DOHH2 (cell line): ENCODE measurements around the gene ADGRL4.

ENCODE experiments used
- H3F3A ChIP-seq: fragments of 200-600 bp; sonication (generic), shearing (Covaris generic); 2 replicates; pipeline ENCODE4 v1.6.0; 2016; ENCODE audit warnings: antibody characterized with exemption, mild to moderate bottlenecking; ENCODE audit not compliant: control insufficient read depth, insufficient read depth
- H3K27ac ChIP-seq: fragments of 200-600 bp; sonication (generic); 2 replicates; pipeline ENCODE4 v1.5.1; 2014; ENCODE audit warnings: low read depth, mild to moderate bottlenecking, low read length, moderate library complexity
- H3K27me3 ChIP-seq: fragments of 200-600 bp; sonication (generic); 2 replicates; pipeline ENCODE4 v1.6.1; 2014; ENCODE audit warnings: mild to moderate bottlenecking, low read length, mixed read lengths; ENCODE audit not compliant: control insufficient read depth
- H3K36me3 ChIP-seq: fragments of 200-600 bp; sonication (generic); 2 replicates; pipeline ENCODE4 v1.6.1; 2014; ENCODE audit warnings: mild to moderate bottlenecking, low read length, moderate library complexity, mixed read lengths; ENCODE audit not compliant: control insufficient read depth
- H3K4me1 ChIP-seq: fragments of 200-600 bp; sonication (generic); 2 replicates; pipeline ENCODE4 v1.6.1; 2014; ENCODE audit warnings: mild to moderate bottlenecking, low read length, mixed read lengths; ENCODE audit not compliant: control insufficient read depth
- H3K4me2 ChIP-seq: fragments of 200-600 bp; sonication (generic); 2 replicates; pipeline ENCODE4 v1.6.0; 2014; ENCODE audit warnings: mild to moderate bottlenecking, low read length, moderate library complexity
- H3K4me3 ChIP-seq: fragments of 200-600 bp; sonication (generic); 2 replicates; pipeline ENCODE4 v1.5.1; 2014; ENCODE audit warnings: mild to moderate bottlenecking, low read length, mixed read lengths
- H3K79me2 ChIP-seq: fragments of 200-600 bp; sonication (generic); 2 replicates; pipeline ENCODE4 v1.6.1; 2014; ENCODE audit warnings: mild to moderate bottlenecking, low read length, mixed read lengths; ENCODE audit not compliant: control insufficient read depth
- H3K9me2 ChIP-seq: fragments of 200-600 bp; sonication (generic); replicated peaks from 2 replicates; pipeline ENCODE4 v1.6.1; 2014; ENCODE audit warnings: mild to moderate bottlenecking, low read length, mixed read lengths; ENCODE audit not compliant: control insufficient read depth
- H3K9me3 ChIP-seq: fragments of 200-600 bp; sonication (generic); 2 replicates; pipeline ENCODE4 v1.6.1; 2014; ENCODE audit warnings: antibody characterized with exemption, low read length, mixed read lengths; ENCODE audit not compliant: control insufficient read depth, insufficient read depth
- H4K20me1 ChIP-seq: fragments of 200-600 bp; sonication (generic); 2 replicates; pipeline ENCODE4 v1.6.0; 2014; ENCODE audit warnings: low read depth, mild to moderate bottlenecking, antibody characterized with exemption, low read length, moderate library complexity; ENCODE audit not compliant: control insufficient read depth, insufficient read depth
- EZH2phosphoT487 ChIP-seq: fragments of 200-600 bp; sonication (generic); IDR thresholded peaks from 2 replicates; pipeline ENCODE4 v1.6.1; 2017; ENCODE audit warnings: borderline replicate concordance, mild to moderate bottlenecking, antibody characterized with exemption, low read length, moderate library complexity, mixed read lengths
- TF ChIP-seq, protein P1 (sequence below): fragments of 200-600 bp; sonication (generic); IDR thresholded peaks from one replicate; pipeline ENCODE4 v1.5.1; 2014; ENCODE audit warnings: antibody characterized with exemption, mild to moderate bottlenecking, low read depth, low read length; ENCODE audit not compliant: poor library complexity, severe bottlenecking

The ADGRL4 gene

DNA sequence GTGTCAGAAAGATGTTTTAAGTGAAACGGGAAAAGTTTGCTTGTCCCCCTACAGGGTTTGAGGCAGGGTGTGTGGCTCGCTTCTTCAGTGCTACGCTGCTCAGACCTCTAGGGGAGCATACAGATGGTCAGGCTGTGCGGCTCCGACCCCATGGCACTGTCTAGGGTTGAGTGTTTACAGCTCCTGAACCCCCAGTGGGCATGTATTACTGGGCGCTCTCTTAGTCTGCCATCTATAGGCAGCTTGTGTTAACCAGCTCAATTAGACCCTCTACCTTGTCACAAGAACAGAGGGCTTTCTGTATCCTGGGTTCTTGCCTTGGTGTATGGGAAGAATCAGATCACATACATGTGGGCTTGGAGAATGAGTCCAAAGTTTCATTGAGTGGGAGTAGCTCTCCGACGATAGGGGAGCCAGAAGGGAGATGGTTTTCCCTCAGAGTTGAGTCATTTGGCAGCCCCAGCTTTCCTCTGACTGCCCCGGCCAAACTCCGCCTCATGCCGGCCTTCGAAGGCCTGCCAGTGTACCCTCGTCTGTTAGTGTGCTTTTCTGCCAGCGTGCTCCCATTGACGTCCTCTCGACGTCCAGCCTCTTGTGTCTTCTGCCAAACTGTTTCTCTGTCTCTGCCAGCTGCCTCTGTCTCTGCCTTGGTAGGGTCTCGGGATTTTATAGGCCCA, 38.6 kb upstream of the ADGRL4 start:
- Histone ChIP-seq H3F3A (no peaks in the 10 kb centered on the region), H3K4me2 (no peak overlapping the region), H3K4me3 (no peak overlapping the region), H4K20me1 (no peaks in the 10 kb centered on the region), H3K9me3 (no peaks in the 10 kb centered on the region), H3K9me2 (no peaks in the 10 kb centered on the region), H3K27me3 (no peaks in the 10 kb centered on the region), H3K27ac (no peak overlapping the region), H3K36me3 (no peaks in the 10 kb centered on the region), H3K4me1 (no peaks in the 10 kb centered on the region), H3K79me2 (no peaks in the 10 kb centered on the region)
- TF ChIP-seq EZH2phosphoT487: no peak

DNA sequence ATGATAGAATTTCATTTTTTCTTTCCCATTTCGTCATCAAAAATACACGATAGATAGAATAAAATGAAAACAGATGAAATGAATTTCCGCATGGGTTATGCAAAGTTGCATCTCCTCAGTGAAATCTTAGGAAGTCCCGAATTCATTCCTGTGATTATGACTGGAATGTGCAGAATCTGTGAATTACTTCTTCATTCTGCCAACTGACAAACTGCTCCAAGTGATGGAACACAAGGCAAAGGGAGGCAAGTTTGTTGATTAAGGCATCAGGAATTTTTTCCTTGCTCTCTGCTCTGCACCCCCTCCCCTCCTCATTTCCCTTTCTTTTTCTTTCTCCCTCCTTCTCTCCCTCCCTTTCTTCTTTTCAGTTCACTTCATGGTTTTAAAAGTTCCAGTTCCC, 37.0 kb upstream of the ADGRL4 start:
- H3K9me3 ChIP-seq: no peaks in the 10 kb centered on the region
- no peaks in the 10 kb centered on the region for H3F3A ChIP-seq
- H3K79me2 ChIP-seq: no peaks in the 10 kb centered on the region
- H3K36me3 ChIP-seq: no peaks in the 10 kb centered on the region
- TF ChIP-seq EZH2phosphoT487: no peak
- no peak overlapping the region for H3K27ac ChIP-seq
- no peak overlapping the region for H3K4me2 ChIP-seq
- no peaks in the 10 kb centered on the region for H3K9me2 ChIP-seq
- H3K4me3 ChIP-seq: no peak overlapping the region
- H4K20me1 ChIP-seq: no peaks in the 10 kb centered on the region
- no peaks in the 10 kb centered on the region for H3K27me3 ChIP-seq
- no peaks in the 10 kb centered on the region for H3K4me1 ChIP-seq

DNA sequence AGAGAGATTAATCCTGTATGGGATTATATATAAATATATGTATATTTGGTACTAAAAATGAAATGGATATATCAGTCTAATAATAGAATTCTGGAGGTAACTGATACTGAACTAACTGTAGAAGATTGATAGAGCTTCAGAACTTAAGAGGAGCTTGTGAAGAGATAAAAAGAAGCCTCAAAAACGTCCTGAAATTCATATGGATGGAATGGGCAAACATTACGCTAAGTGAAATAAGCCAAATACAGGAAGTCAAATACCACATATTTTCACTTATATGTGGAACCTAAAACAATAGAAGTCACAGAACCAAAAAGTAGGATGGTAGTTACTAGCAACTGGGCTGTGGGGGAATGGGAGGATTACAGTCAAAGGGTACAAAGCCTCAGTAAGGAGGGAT, 36.0 kb upstream of the ADGRL4 start:
- no peak for TF ChIP-seq EZH2phosphoT487
- TF ChIP-seq, protein P1, sequence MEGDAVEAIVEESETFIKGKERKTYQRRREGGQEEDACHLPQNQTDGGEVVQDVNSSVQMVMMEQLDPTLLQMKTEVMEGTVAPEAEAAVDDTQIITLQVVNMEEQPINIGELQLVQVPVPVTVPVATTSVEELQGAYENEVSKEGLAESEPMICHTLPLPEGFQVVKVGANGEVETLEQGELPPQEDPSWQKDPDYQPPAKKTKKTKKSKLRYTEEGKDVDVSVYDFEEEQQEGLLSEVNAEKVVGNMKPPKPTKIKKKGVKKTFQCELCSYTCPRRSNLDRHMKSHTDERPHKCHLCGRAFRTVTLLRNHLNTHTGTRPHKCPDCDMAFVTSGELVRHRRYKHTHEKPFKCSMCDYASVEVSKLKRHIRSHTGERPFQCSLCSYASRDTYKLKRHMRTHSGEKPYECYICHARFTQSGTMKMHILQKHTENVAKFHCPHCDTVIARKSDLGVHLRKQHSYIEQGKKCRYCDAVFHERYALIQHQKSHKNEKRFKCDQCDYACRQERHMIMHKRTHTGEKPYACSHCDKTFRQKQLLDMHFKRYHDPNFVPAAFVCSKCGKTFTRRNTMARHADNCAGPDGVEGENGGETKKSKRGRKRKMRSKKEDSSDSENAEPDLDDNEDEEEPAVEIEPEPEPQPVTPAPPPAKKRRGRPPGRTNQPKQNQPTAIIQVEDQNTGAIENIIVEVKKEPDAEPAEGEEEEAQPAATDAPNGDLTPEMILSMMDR: no peak
- Histone ChIP-seq H3K9me3 (peaks cover under 1% of the 10 kb centered on the region; the same call in 1 of the 2 replicates), H3F3A (no peaks in the 10 kb centered on the region), H3K4me2 (no peak overlapping the region), H3K9me2 (no peaks in the 10 kb centered on the region), H4K20me1 (no peaks in the 10 kb centered on the region), H3K27ac (no peak overlapping the region), H3K4me3 (no peak overlapping the region), H3K79me2 (no peaks in the 10 kb centered on the region), H3K36me3 (no peaks in the 10 kb centered on the region), H3K27me3 (no peaks in the 10 kb centered on the region), H3K4me1 (no peaks in the 10 kb centered on the region)

DNA sequence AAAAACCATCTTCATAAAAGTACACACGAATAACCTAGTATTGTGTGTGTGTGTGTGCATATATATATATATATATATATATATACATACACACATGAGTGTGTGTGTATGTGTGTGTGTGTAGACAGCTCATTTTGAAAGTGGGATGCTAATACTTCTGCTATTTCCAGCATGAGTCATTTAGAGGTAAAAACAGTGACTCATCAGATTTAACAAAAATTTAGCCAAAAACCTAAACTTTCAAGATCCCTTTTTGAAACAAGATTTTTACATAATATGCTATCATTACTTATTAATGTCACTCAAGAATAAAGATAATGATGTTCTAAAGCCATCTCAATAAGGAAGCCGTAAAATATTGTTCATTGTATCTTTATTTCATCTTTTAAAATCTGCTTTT, 35.6 kb upstream of the ADGRL4 start:
- Histone ChIP-seq H3K79me2 (no peaks in the 10 kb centered on the region), H3K9me2 (no peaks in the 10 kb centered on the region), H3K9me3 (peaks cover 5% of the 10 kb centered on the region; the same call in 1 of the 2 replicates), H3K27ac (no peak overlapping the region), H4K20me1 (no peaks in the 10 kb centered on the region), H3K4me1 (no peaks in the 10 kb centered on the region), H3K4me3 (no peak overlapping the region), H3K27me3 (no peaks in the 10 kb centered on the region), H3F3A (no peaks in the 10 kb centered on the region), H3K36me3 (no peaks in the 10 kb centered on the region), H3K4me2 (no peak overlapping the region)
- no peak for TF ChIP-seq EZH2phosphoT487
- TF ChIP-seq, protein P1: no peak
